Measurements from ENCODE around the gene MGAT4A.

Gene MGAT4A

GRCh38 chr2:98623657-98624056 is 107.3 kb downstream of the MGAT4A start:
- peaks cover 8% of the 10 kb centered on the region for H3K9me3 Mint-ChIP-seq
- no peak for DNase-seq
- no peak overlapping the region for H3K27ac Mint-ChIP-seq
- no peak overlapping the region for H3K4me3 Mint-ChIP-seq
- H3K27me3 Mint-ChIP-seq (ENCODE audit: low read depth, poor library complexity), result peaks cover 3% of the 10 kb centered on the region
- peaks cover 12% of the 10 kb centered on the region for H3K4me1 Mint-ChIP-seq
- TF ChIP-seq, protein P1, sequence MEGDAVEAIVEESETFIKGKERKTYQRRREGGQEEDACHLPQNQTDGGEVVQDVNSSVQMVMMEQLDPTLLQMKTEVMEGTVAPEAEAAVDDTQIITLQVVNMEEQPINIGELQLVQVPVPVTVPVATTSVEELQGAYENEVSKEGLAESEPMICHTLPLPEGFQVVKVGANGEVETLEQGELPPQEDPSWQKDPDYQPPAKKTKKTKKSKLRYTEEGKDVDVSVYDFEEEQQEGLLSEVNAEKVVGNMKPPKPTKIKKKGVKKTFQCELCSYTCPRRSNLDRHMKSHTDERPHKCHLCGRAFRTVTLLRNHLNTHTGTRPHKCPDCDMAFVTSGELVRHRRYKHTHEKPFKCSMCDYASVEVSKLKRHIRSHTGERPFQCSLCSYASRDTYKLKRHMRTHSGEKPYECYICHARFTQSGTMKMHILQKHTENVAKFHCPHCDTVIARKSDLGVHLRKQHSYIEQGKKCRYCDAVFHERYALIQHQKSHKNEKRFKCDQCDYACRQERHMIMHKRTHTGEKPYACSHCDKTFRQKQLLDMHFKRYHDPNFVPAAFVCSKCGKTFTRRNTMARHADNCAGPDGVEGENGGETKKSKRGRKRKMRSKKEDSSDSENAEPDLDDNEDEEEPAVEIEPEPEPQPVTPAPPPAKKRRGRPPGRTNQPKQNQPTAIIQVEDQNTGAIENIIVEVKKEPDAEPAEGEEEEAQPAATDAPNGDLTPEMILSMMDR (IDR thresholded peaks at IDR 0.05), result no peak
- H3K36me3 Mint-ChIP-seq (ENCODE audit: low read depth), result no peaks in the 10 kb centered on the region

GRCh38 chr2:98617149-98617548 is 113.8 kb downstream of the MGAT4A start:
- H3K36me3 Mint-ChIP-seq (ENCODE audit: low read depth), result peaks cover 43% of the 10 kb centered on the region
- no peak for DNase-seq
- TF ChIP-seq, protein P1 (IDR thresholded peaks at IDR 0.05), result no peak
- H3K4me3 Mint-ChIP-seq, result no peak overlapping the region
- H3K27me3 Mint-ChIP-seq (ENCODE audit: low read depth, poor library complexity), result no peaks in the 10 kb centered on the region
- no peak overlapping the region for H3K27ac Mint-ChIP-seq
- H3K4me1 Mint-ChIP-seq, result no peaks in the 10 kb centered on the region
- H3K9me3 Mint-ChIP-seq, result no peaks in the 10 kb centered on the region

- Mint-ChIP-seq H3K27me3 (ENCODE audit: low read depth, poor library complexity) (no peaks in the 10 kb centered on the region), H3K4me1 (peaks cover 10% of the 10 kb centered on the region), H3K9me3 (no peaks in the 10 kb centered on the region), H3K27ac (no peak overlapping the region), H3K4me3 (no peak overlapping the region), H3K36me3 (ENCODE audit: low read depth) (peaks cover 59% of the 10 kb centered on the region)
- TF ChIP-seq, protein P1 (IDR thresholded peaks at IDR 0.05), result no peak
- no peak for DNase-seq
These were observed 115.5 kb downstream of the MGAT4A start for GRCh38 chr2:98615481-98615880.

GRCh38 chr2:98614024-98614739 is 116.8 kb downstream of the MGAT4A start:
- DNase-seq, result no peak
- Mint-ChIP-seq H3K4me1 (peaks cover 23% of the 10 kb centered on the region), H3K4me3 (no peak overlapping the region), H3K36me3 (ENCODE audit: low read depth) (peaks cover 60% of the 10 kb centered on the region), H3K27me3 (ENCODE audit: low read depth, poor library complexity) (no peaks in the 10 kb centered on the region), H3K27ac (peak overlapping the region; percentile 59), H3K9me3 (no peaks in the 10 kb centered on the region)
- TF ChIP-seq, protein P1 (IDR thresholded peaks at IDR 0.05), result no peak

DNA sequence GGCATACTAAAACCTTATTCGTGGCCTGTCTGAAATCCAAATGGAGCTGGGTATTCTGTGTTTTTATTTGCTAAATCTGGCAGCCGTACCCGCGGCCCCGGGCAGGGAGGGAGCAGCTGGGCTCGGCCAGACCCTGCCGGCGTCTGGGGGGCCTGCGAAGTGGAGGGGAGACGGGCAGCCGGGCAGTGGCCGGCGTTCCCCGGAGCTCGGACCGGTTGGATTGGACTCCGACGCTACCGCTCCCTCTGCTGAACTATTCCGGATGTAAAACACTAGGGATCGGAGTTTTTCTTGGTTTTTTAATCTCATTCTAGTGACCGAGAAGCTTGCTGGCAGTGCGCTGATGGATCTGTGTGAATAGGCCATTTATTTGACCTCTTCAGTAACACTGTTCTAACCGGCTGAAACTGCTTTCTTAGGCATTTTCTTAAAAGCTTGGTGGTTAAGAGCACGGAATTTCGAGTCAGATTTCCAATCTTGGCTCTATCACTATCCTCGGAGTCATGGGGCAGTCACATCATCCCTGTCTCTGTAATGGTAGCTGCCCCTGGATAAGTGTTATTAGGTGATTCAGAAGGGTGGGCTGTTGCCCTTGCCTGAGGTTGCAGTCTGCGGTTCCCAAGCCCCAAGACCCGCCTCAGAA is 121.8 kb downstream of the MGAT4A start:
- H3K9me3 Mint-ChIP-seq, result no peaks in the 10 kb centered on the region
- DNase-seq, result peak; percentile 41
- peaks cover 29% of the 10 kb centered on the region for H3K36me3 Mint-ChIP-seq (ENCODE audit: low read depth)
- TF ChIP-seq, protein P1 (IDR thresholded peaks at IDR 0.05), result no peak
- H3K4me1 Mint-ChIP-seq, result peaks cover 40% of the 10 kb centered on the region
- H3K27ac Mint-ChIP-seq, result peak overlapping the region; percentile 98
- H3K27me3 Mint-ChIP-seq (ENCODE audit: low read depth, poor library complexity), result no peaks in the 10 kb centered on the region
- H3K4me3 Mint-ChIP-seq, result peak overlapping the region; percentile 92
